GM12878 (cell line): ENCODE data around the gene ENGASE. TPM values are rescaled to one million over a fixed set of nuclear protein-coding genes. Genes with fewer than 3 reads are reported as not detected.
A peak's percentile ranks its signal among the peaks of the same experiment; 100 is the strongest.

Experiments used
- ATAC-seq: fragments of 200-7000 bp; cut with Tn5 transposase; 3 replicates; pipeline ENCODE4 v1.9.1; 2020; ENCODE audit warnings: mild to moderate bottlenecking, moderate library complexity
- BruUV-seq: library from RNA; stranded (reverse); fragments of 400-500 nt; replicated peaks from 2 replicates; lab custom pipeline; 2021; lab: Mats Ljungman, UMichigan
- CTCF ChIA-PET: fragments of 300-600 bp; sonication (Branson Sonifier 250); formaldehyde crosslinking; extraction: SDS; loops from one replicate; lab custom pipeline; 2021; ENCODE audit warnings: inconsistent platforms; lab: Yijun Ruan, JAX
- POLR2A ChIA-PET: fragments of 350-600 bp; formaldehyde crosslinking; extraction: SDS; loops from one replicate; lab custom pipeline; 2021; ENCODE audit warnings: inconsistent platforms; lab: Charles Lee
- RAD21 ChIA-PET: fragments of 300-600 bp; sonication (Branson Sonifier 250); formaldehyde crosslinking; loops from one replicate; lab custom pipeline; 2023; ENCODE audit warnings: antibody characterized with exemption; ENCODE audit not compliant: unreplicated experiment; lab: Charles Lee
- SMC1A ChIA-PET: fragments of 300-600 bp; sonication (Branson Sonifier 250); formaldehyde crosslinking; loops from one replicate; lab custom pipeline; 2023; ENCODE audit not compliant: unreplicated experiment, uncharacterized antibody; lab: Charles Lee
- DNase-seq: peaks from one replicate; pipeline ENCODE4 v3.0.0-alpha.2; 2011; ENCODE audit warnings: low read depth, low spot score
- FAIRE-seq: peaks from 3 replicates; lab custom pipeline; 2011; peaks lifted over from hg19 to GRCh38; lab: Jason Lieb, UNC
- H2AFZ ChIP-seq: 2 replicates; pipeline ENCODE4 v1.6.0; 2011; ENCODE audit warnings: low read depth, low read length, control low read depth; ENCODE audit not compliant: control insufficient read depth
- H3K27ac ChIP-seq: 2 replicates; pipeline ENCODE4 v1.5.1; 2011; ENCODE audit warnings: control low read depth; ENCODE audit not compliant: control insufficient read depth, insufficient read depth
- H3K27me3 ChIP-seq, 2 experiments: replicated peaks in 1 of 2; 2 replicates each; pipeline versions ENCODE4 v1.6.0 to v1.6.1; 2011; ENCODE audit warnings: low read length in 1 of 2; ENCODE audit not compliant: control insufficient read depth in 2 of 2, insufficient read depth in 2 of 2
- H3K36me3 ChIP-seq, 2 experiments: 2 replicates each; pipeline ENCODE4 v1.5.1; 2011; ENCODE audit warnings: low read length in 1 of 2; ENCODE audit not compliant: control insufficient read depth in 2 of 2, insufficient read depth in 2 of 2
- H3K4me1 ChIP-seq: 2 replicates; pipeline ENCODE4 v1.6.1; 2011; ENCODE audit warnings: mild to moderate bottlenecking, low read length, moderate library complexity, mixed read lengths; ENCODE audit not compliant: control insufficient read depth, insufficient read depth
- H3K4me2 ChIP-seq: 2 replicates; pipeline ENCODE4 v1.6.0; 2011; ENCODE audit warnings: control low read depth; ENCODE audit not compliant: control insufficient read depth, insufficient read depth
- H3K4me3 ChIP-seq: fragments of 200-600 bp; sonication (generic); 2 replicates; pipeline ENCODE4 v1.5.1; 2016
- H3K79me2 ChIP-seq: 2 replicates; pipeline ENCODE4 v1.6.0; 2011; ENCODE audit warnings: low read length; ENCODE audit not compliant: control insufficient read depth, insufficient read depth
- H3K9ac ChIP-seq: 2 replicates; pipeline ENCODE4 v1.8.0; 2011; ENCODE audit warnings: low read length, control low read depth, mixed read lengths; ENCODE audit not compliant: control insufficient read depth, insufficient read depth
- H3K9me3 ChIP-seq: replicated peaks from 3 replicates; pipeline ENCODE4 v1.5.1; 2011; ENCODE audit warnings: mild to moderate bottlenecking, low read length; ENCODE audit not compliant: control insufficient read depth, insufficient read depth
- H4K20me1 ChIP-seq: 2 replicates; pipeline ENCODE4 v1.6.0; 2011; ENCODE audit not compliant: control insufficient read depth, insufficient read depth
- ESRRA ChIP-seq: IDR thresholded peaks from 2 replicates; pipeline ENCODE4 v1.6.1; 2012; ENCODE audit warnings: mild to moderate bottlenecking, low read length, improper control_type of control experiment
- FOS ChIP-seq: IDR thresholded peaks from 3 replicates; pipeline ENCODE4 v1.6.1; 2011; ENCODE audit warnings: borderline replicate concordance; ENCODE audit not compliant: insufficient read length; ENCODE audit errors: extremely low read depth
- FOXK2 ChIP-seq: fragments of 450-650 bp; IDR thresholded peaks from 2 replicates; pipeline ENCODE4 v1.6.1; 2017; ENCODE audit warnings: mild to moderate bottlenecking, moderate library complexity
- HDAC6 ChIP-seq: fragments of 200-600 bp; sonication (generic); IDR thresholded peaks from one replicate; pipeline ENCODE4 v1.8.0; 2017; ENCODE audit warnings: antibody characterized with exemption; ENCODE audit not compliant: unreplicated experiment
- IRF4 ChIP-seq: IDR thresholded peaks from 2 replicates; pipeline ENCODE4 v1.6.1; 2011; ENCODE audit warnings: low read depth, low read length
- KDM1A ChIP-seq: fragments of 200-600 bp; sonication (generic); IDR thresholded peaks from 2 replicates; pipeline ENCODE4 v1.6.1; 2016; ENCODE audit warnings: borderline replicate concordance
- NBN ChIP-seq: fragments of 450-650 bp; IDR thresholded peaks from 2 replicates; pipeline ENCODE4 v1.6.1; 2016
- RFX5 ChIP-seq: IDR thresholded peaks from 2 replicates; pipeline ENCODE4 v1.6.1; 2011; ENCODE audit warnings: low read depth, low read length, improper control_type of control experiment
- SIN3A ChIP-seq: IDR thresholded peaks from 2 replicates; pipeline ENCODE4 v1.6.1; 2012; ENCODE audit warnings: low read depth, low read length, improper control_type of control experiment
- STAT1 ChIP-seq: fragments of 450-650 bp; conservative IDR thresholded peaks from 2 replicates; pipeline ENCODE4 v1.6.1; 2014; ENCODE audit warnings: antibody characterized with exemption, mild to moderate bottlenecking
- USF1 ChIP-seq: IDR thresholded peaks from 2 replicates; pipeline ENCODE4 v1.6.1; 2011; ENCODE audit warnings: borderline replicate concordance, low read depth, mild to moderate bottlenecking, moderate library complexity, mixed read lengths, low read length; ENCODE audit not compliant: insufficient read depth; ENCODE audit errors: extremely low read length
- ZBTB40 ChIP-seq: fragments of 450-650 bp; IDR thresholded peaks from 2 replicates; pipeline ENCODE4 v1.6.1; 2016; ENCODE audit warnings: mild to moderate bottlenecking, moderate library complexity, borderline replicate concordance
- WGBS: methylation state at CpG from one replicate; pipeline ENCODE4 v1.1.6; 2016; ENCODE audit warnings: low lambda C conversion rate; ENCODE audit not compliant: insufficient replicate concordance, insufficient coverage; ENCODE audit errors: missing lambda C conversion rate; 5-methylcytosine and 5-hydroxymethylcytosine counted together
- in situ Hi-C: fragments of 300-500 bp; cut with MboI; formaldehyde crosslinking; loops from 9 replicates; pipeline ENCODE4 v1.14.3; 2018; ENCODE audit warnings: mixed read lengths
- intact Hi-C: fragments of 100-400 bp; cut with micrococcal nuclease; formaldehyde crosslinking; loops from one replicate; pipeline ENCODE4 v1.14.2; 2022; ENCODE audit not compliant: unreplicated experiment
- polyA plus RNA-seq, 11 experiments: library from polyadenylated mRNA; depleted of rRNA in 4 of 11; unstranded in 6 of 11; stranded (reverse) in 5 of 11; fragments of >200 nt; fragmentation: Nextera tagmentation in 4 of 11; fragmentation: Illumina TruSeq in 1 of 11; extraction: Ambion mirVana in 4 of 11; extraction: Trizol in 1 of 11; gene quantifications; 1 replicate in 1 of 11; 2 replicates in 10 of 11; pipeline versions ENCODE4 v1.2.1 to v1.2.3, GENCODE V29; 2011 to 2016; ENCODE audit warnings: inconsistent platforms in 2 of 11, missing spikeins in 2 of 11, low read depth in 1 of 11
- total RNA-seq, 4 experiments: library from RNA; depleted of rRNA in 3 of 4; stranded (reverse); fragments of >200 nt in 3 of 4; fragmentation: Illumina TruSeq in 1 of 4; extraction: Trizol in 1 of 4; gene quantifications; 2 replicates each; pipeline versions ENCODE4 v1.2.1 to v1.2.3, GENCODE V29; 2013 to 2021
- TF ChIP-seq, protein P1 (sequence below): IDR thresholded peaks from 2 replicates; pipeline ENCODE4 v1.6.1; 2012; ENCODE audit warnings: improper control_type of control experiment, low read depth, low read length; ENCODE audit not compliant: insufficient replicate concordance

ENGASE gene
- total and polyA plus RNA-seq, 10 of the 15 experiments (the other 5 are each of a cell fraction or from before 2014, with no cell fraction given): 0.18 to 28.9 (median 10.5) TPM

DNA sequence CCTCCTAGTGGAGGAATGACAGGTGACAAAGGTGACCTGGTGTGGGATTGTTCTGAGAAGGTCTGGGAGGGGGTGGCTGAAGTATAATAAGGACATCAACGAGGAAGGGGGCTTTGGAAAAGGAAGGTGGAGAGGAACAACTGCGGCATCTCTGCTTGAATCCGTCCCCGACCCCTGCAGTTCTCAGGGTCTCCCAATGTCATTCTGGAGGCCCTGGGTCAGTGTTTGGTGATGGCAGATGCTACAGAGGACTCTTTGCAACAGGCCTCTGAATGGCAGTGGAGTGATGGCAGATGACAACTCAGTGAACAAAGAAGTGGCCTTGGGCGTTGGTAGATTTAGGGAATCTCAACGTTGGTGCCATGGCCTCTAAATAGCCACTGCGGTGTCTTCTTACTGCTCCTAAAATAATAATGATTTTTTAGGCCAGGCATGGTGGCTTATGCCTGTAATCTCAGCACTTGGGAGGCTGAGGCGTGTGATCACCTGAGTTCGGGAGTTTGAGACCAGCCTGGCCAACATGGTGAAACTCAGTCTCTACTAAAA, 1.3 kb downstream of the ENGASE start:
- Histone ChIP-seq H3K4me3 (peak overlapping the region; percentile 98), H3K4me2 (peak overlapping the region; percentile 96), H3K4me1 (peaks cover 5% of the 10 kb centered on the region), H3K9ac (peak overlapping the region; percentile 78; the same call in 1 of the 2 replicates), H3K79me2 (peaks cover 4% of the 10 kb centered on the region), H3K9me3 (no peaks in the 10 kb centered on the region), H3K27me3 (no peaks in the 10 kb centered on the region), H3K27ac (no peak overlapping the region), H3K36me3 (no peaks in the 10 kb centered on the region; a peak in 1 of 4 replicates), H2AFZ (peak overlapping the region; percentile 82), H4K20me1 (no peaks in the 10 kb centered on the region)
- FAIRE-seq (no peak), DNase-seq (no peak), ATAC-seq (no peak)
- ChIA-PET POLR2A (no interaction called here), SMC1A (no interaction called here), RAD21 (interaction anchor here (0.7 kb wide), 1 partner anchor 1190 kb away, joined by 3 read pairs; no protein-coding TSS in a partner anchor), CTCF (interaction anchor here (0.6 to 1.2 kb wide), 3 partner anchors 11 to 825 kb away, joined by 3 read pairs; no protein-coding TSS in a partner anchor)
- 72% methylated on average over 9 of the region's 9 CpGs for WGBS
- BruUV-seq: no TSS peak
- in situ Hi-C loops (no loop called here), intact Hi-C loops (no loop called here)
- TF ChIP-seq ESRRA: no peak
- TF ChIP-seq ZBTB40: no peak
- TF ChIP-seq IRF4: no peak
- TF ChIP-seq STAT1: no peak
- TF ChIP-seq FOXK2: no peak
- TF ChIP-seq FOS: no peak
- no peak for TF ChIP-seq HDAC6
- TF ChIP-seq, protein P1, sequence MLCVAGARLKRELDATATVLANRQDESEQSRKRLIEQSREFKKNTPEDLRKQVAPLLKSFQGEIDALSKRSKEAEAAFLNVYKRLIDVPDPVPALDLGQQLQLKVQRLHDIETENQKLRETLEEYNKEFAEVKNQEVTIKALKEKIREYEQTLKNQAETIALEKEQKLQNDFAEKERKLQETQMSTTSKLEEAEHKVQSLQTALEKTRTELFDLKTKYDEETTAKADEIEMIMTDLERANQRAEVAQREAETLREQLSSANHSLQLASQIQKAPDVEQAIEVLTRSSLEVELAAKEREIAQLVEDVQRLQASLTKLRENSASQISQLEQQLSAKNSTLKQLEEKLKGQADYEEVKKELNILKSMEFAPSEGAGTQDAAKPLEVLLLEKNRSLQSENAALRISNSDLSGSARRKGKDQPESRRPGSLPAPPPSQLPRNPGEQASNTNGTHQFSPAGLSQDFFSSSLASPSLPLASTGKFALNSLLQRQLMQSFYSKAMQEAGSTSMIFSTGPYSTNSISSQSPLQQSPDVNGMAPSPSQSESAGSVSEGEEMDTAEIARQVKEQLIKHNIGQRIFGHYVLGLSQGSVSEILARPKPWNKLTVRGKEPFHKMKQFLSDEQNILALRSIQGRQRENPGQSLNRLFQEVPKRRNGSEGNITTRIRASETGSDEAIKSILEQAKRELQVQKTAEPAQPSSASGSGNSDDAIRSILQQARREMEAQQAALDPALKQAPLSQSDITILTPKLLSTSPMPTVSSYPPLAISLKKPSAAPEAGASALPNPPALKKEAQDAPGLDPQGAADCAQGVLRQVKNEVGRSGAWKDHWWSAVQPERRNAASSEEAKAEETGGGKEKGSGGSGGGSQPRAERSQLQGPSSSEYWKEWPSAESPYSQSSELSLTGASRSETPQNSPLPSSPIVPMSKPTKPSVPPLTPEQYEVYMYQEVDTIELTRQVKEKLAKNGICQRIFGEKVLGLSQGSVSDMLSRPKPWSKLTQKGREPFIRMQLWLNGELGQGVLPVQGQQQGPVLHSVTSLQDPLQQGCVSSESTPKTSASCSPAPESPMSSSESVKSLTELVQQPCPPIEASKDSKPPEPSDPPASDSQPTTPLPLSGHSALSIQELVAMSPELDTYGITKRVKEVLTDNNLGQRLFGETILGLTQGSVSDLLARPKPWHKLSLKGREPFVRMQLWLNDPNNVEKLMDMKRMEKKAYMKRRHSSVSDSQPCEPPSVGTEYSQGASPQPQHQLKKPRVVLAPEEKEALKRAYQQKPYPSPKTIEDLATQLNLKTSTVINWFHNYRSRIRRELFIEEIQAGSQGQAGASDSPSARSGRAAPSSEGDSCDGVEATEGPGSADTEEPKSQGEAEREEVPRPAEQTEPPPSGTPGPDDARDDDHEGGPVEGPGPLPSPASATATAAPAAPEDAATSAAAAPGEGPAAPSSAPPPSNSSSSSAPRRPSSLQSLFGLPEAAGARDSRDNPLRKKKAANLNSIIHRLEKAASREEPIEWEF: no peak
- TF ChIP-seq USF1: no peak
- TF ChIP-seq RFX5: no peak
- TF ChIP-seq KDM1A: no peak
- no peak for TF ChIP-seq SIN3A
- TF ChIP-seq NBN: no peak
